NCI-H2107 treated with DMSO at 0.1 percent for 48 hours (cell line): Measurements from ENCODE around the gene PNLIPRP3.

Source experiments
- DNase-seq: peaks from one replicate; lab custom pipeline; 2025; ENCODE audit not compliant: unreplicated experiment; lab: John Stamatoyannopoulos, UW

PNLIPRP3 gene

GRCh38 chr10:116504786-116505185, 77.1 kb downstream of the PNLIPRP3 start:
- DNase-seq = no peak

GRCh38 chr10:116510565-116510964, 82.9 kb downstream of the PNLIPRP3 start:
- DNase-seq = no peak

GRCh38 chr10:116511365-116511764, 83.7 kb downstream of the PNLIPRP3 start:
- DNase-seq = no peak

- no peak for DNase-seq
These were observed 94.0 kb downstream of the PNLIPRP3 start for GRCh38 chr10:116521424-116522290.

- no peak for DNase-seq
These were observed 95.2 kb downstream of the PNLIPRP3 start for GRCh38 chr10:116522803-116523381.

GRCh38 chr10:116524736-116525135, 97.1 kb downstream of the PNLIPRP3 start:
- DNase-seq = no peak

- DNase-seq = no peak
These were observed 98.6 kb downstream of the PNLIPRP3 start for GRCh38 chr10:116526219-116526618.
